GM18858 (cell line): ENCODE results near the gene TPCN1.

Source experiments
- ATAC-seq: cut with Tn5 transposase; IDR thresholded peaks from one replicate; pipeline ENCODE4 v1.9.1; 2021; ENCODE audit not compliant: unreplicated experiment

Gene TPCN1

DNA sequence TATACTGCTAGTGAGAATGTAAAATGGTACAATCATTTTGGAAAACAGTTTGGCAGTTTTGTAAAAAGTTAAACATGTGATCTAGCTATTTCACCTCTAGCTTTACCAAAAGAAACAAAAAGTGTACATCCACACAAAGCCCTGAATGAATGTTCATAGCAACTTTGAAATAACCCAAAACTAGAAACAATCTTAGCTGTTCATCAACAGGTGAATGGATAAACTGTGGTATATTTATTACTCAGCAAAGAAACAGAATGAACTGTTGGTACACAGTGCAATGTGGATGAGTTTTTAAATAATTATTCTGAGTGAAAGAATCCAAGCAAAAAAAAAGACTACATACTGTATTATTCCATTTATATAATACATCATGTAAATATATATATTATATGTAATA is 36.3 kb downstream of the TPCN1 start:
- ATAC-seq = no peak

- ATAC-seq = no peak
Observed at GRCh38 chr12:113260127-113260526, 38.9 kb downstream of the TPCN1 start.

DNA sequence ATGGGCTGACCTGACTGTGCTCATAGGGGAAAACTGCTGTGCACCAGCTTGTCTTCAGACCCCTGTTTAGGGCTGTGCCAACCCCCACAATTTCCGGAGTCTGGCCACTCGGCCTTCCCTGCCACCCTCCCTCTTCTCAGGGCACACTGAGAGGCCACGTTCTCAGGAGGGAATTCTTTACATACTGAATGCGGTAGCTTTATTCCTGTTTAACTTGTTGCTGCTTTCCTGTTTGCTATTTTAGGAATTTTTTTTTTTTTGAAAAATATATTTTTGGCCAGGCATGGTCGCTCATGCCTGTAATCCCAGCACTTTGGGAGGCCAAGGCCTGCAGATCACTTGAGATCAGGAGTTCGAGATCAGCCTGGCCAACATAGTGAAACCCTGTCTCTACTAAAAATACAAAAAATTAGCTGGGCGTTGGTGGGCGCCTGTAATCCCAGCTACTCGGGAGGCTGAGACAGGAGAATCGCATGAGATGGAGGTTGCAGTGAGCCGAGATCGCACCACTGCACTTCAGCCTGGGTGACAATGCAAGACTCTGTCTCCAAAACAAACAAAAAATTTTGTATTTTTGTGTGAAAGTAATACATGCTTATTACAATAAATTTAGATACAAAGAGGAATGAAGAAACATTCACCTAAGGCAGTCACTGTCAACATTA is 39.5 kb downstream of the TPCN1 start:
- ATAC-seq = no peak

DNA sequence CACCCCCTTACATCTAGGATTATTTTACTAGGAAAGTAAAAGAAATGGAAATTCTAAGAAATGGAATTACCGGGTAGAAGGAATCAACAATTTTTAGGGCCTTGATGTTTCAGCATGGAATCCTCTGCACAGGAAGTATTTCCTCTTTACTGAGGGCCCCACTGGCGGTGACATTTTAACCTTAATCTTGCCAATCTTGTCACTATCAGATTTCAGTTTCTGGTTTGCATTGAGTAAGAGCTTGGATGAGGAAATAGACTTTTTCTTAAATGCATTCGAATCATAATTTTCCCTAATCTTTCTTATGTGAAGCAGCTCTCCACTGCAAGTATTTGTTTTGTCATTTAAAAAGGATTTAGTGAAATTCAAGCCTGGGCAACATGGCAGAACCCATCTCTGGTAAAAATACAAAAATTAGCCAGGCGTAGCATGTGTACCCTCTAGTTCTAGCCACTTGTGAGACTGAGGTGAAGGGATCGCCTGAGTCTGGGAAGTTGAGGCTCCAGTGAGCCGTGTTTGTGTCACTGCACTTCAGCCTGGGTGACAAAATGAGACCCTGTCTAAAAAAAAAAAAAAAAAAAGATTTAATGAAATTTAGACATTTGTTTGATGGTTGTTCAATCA is 40.7 kb downstream of the TPCN1 start:
- no peak for ATAC-seq

GRCh38 chr12:113262710-113263109 is 41.4 kb downstream of the TPCN1 start:
- ATAC-seq = no peak

DNA sequence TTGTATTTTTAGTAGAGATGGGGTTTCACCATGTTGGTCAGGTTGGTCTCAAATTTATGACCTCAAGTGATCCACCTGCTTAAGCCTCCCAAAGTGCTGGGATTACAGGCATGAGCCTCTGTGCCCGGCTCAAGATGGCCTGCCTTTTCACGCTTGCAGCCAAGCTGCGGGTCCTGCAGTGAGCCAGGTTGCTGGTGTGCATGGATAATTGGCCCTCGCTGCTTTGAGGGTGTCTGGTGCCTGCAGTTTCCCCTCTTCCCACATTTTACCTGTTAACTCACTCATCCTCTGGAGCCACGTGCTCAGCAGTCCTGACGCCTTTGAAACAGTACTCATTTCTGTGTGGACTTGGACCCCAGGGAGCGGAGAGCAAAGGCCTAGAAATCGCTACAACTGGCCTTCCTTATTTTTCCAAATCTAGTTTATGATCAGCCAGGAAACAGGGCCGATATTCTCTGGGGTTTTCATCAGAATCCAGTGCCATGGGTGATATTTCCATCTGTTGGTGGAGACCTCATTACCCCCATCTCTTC is 42.2 kb downstream of the TPCN1 start:
- ATAC-seq = no peak

DNA sequence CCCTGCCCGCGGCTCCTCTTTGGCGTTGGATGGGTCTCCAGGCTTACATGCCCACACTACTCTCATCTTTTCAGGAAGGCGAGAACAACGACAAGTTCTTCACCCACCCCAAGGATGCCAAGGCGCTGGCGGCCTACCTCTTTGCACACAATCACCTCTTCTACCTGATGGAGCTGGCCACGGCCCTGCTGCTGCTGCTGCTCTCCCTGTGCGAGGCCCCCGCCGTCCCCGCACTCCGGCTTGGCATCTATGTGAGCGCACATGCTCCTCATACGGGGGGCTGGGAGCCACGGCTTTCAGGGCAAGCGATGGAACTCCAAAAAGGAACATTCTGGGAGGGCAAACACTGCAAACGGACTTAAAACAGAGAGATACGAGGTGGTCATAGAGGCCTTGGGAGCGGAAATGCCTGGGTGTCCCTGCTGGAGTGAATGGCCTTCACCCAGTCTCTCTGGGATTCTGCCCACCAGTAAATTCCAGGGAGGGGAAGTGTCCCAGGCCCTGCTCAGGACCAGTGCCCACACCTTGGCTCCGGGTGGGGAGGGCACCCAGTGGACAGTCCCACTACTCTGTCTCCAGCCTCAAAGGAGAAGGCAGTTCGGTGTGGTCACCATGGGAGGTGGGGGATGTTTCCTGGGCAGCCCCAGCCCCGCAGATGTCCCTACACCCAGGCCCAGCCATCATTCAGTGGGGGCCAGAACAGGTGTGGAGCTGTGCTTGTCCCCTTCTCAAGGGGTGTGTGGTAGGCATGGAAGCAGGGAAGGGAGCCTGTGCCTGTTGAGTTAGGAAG is 45.0 kb downstream of the TPCN1 start:
- no peak for ATAC-seq

GRCh38 chr12:113267621-113268020 is 46.4 kb downstream of the TPCN1 start:
- ATAC-seq = no peak

DNA sequence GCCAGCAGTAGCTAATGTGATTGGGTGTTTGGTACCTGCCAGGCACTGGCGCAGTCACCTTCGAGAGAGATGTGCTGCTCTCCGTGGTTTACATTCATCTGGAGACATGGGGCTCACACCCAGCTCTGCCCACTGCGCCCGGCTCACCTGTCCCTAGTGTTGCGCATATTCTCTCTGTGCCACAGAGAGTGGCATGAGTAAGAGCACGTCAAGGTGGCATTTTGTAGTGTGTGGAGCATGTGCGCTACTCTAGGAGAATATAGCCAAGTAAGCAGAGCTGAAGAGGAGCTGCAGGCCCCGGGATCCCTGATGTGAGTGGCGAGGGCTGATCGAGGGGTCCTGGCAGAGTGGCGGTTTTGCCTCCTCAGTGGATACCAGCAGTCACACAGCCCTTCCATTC is 46.9 kb downstream of the TPCN1 start:
- ATAC-seq = no peak

DNA sequence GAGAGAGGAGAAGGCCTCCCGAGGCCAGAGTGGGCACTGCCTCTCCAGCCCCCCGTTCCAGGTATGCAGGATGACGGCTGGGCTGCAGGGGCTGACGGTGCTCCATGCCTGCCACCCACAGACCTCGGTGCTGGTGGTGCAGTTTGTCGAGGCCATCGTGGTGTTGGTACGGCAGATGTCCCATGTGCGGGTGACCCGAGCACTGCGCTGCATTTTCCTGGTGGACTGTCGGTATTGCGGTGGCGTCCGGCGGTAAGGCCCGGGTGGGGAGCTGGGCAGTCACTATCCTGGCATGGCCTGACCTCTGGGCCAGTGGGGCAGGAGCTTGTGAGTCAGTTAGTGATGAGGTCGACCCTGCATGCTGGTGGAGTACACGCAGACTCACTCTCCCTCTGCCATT is 47.4 kb downstream of the TPCN1 start:
- ATAC-seq = no peak

DNA sequence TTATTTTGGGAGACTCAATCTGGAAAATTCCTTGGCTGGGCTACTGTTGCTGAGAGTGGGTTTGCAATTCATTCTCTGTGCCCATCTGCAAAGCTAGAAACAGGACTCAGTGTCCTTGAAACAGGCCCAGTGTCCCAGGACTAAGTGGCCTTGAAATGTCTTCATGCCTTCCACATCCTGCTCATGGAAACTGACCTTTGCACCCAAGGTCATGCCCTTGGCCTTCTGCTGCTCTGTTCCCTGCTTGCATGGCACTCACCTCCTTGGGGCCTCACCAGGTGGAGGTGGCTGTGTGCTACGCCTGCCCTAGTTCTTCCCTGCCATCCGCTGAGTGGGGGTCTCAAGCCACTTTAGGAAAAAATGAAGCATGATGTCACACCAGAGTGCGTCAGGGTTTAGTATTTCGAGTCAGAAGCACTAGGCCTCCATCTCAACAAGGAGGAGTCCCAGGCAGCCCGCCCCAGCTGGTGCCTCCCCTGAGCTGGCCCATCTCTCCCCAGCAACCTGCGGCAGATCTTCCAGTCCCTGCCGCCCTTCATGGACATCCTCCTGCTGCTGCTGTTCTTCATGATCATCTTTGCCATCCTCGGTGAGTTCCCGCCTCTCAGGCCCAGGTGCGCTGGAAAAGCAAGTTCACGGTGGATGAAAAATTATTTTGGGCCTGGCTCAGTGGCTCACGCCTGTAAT is 48.1 kb downstream of the TPCN1 start:
- ATAC-seq = no peak

- ATAC-seq = no peak
Observed at GRCh38 chr12:113270709-113271009, 49.4 kb downstream of the TPCN1 start.

GRCh38 chr12:113271466-113271852 is 50.2 kb downstream of the TPCN1 start:
- ATAC-seq = no peak

DNA sequence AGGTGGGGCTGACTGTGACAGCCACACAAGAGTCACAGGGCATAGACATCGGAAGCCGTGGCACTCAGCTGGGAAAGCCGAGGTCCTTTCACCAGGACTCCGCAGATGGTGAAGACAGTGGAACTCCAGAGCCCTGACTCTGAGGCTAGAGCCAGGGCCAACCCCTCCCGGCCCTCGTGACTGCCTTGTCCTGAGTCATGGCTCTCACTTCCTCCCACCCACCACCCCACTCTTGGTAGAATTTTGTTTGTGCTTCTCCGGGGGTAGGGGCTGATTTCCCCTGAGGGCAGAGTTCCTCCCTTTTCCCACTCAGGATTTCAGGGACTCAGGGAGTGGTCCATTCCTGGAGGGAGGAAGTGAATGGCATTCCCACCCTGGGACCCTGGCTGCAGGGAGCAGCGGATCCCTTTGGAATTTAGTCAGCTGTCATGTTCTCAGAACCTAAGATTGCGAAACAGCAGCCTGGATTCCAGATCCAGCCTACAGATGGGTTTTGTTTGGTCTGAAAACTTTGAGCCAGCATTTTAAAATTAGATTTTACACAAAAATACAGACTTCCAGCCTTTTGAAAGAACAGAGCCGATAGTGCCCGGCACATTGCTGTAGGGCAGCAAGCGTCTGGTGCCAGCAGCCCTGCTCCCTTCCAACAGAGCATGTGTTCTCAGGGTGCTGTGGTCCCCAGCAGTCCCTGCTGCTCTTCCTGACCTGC is 50.7 kb downstream of the TPCN1 start:
- ATAC-seq = no peak

DNA sequence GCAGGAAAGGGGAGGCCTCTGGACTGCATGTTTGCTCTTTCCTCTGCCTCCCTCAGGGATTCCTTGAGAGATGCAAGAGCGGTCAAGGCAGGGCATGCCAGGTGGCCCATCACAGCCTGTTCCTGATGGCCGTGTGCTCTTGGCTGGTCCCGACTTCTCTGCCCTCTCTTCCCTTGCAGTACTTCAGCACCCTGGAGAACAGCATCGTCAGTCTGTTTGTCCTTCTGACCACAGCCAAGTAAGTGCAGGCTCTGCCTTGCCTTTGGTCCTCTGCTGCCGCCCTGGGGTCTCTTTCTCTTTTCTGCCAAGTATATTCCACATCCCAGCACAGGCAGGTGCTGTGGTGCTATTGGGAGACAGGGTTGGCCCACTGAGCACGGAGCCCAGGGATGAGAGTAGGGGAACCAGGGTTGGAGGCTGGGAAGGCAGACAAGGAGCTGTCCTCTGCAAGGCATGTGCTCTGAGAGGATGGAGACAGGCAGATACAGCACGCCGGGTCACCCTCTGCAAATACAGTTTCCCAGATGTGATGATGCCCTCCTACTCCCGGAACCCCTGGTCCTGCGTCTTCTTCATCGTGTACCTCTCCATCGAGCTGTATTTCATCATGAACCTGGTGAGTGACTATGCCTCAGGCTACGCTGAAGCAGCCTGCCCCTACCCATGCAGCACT is 51.9 kb downstream of the TPCN1 start:
- no peak for ATAC-seq

GRCh38 chr12:113274848-113275247 is 53.6 kb downstream of the TPCN1 start:
- ATAC-seq = no peak

- no peak for ATAC-seq
Observed at GRCh38 chr12:113276306-113276705, 55.0 kb downstream of the TPCN1 start.

DNA sequence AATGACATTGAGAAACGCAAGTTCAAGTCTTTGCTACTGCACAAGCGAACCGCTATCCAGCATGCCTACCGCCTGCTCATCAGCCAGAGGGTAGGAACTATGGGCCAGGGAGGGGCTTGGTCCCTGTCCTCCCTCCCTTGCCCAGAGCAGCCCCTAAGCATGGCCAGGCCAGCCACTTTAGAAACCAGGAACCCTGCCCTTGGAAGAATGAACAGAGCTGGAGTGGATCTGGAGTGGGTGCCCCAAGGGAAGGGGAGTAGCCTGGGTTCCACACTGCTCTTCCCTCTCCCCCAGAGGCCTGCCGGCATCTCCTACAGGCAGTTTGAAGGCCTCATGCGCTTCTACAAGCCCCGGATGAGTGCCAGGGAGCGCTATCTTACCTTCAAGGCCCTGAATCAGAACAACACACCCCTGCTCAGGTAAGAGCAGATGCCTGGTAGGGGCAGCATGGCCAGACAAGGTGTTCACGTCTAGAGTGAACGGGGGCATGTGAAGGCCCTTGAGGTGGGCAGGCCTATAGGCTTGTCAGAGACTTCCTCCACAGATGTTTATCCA is 55.8 kb downstream of the TPCN1 start:
- ATAC-seq = no peak

GRCh38 chr12:113277511-113277910 is 56.2 kb downstream of the TPCN1 start:
- no peak for ATAC-seq

- no peak for ATAC-seq
Observed at GRCh38 chr12:113278141-113278540, 56.9 kb downstream of the TPCN1 start.
